Psoas muscle (tissue), 8 donors: ENCODE measurements around the gene CCDC69. TPM values are rescaled to one million over a fixed set of nuclear protein-coding genes. Genes with fewer than 3 reads are reported as not detected.
A peak's percentile ranks its signal among the peaks of the same experiment; 100 is the strongest.

Source experiments
- ATAC-seq, 4 donors: fragments of 200-7000 bp; cut with Tn5 transposase; one replicate each; pipeline ENCODE4 v1.9.1; 2020; ENCODE audit warnings: moderate library complexity in 3 of 4, mild to moderate bottlenecking in 2 of 4
- DNase-seq, 2 donors: peaks; one replicate each; pipeline ENCODE4 v3.0.0-alpha.2; 2020
- H3K27ac ChIP-seq: fragments of 200-600 bp; one replicate; pipeline ENCODE4 v1.8.0; 2022
- H3K27me3 ChIP-seq, 3 donors: fragments of 200-600 bp in 1 of 3; one replicate each; pipeline versions ENCODE4 v1.6.1 to v1.8.0; 2013 to 2022; ENCODE audit warnings: low read length in 2 of 3, mild to moderate bottlenecking in 2 of 3, moderate library complexity in 1 of 3; ENCODE audit not compliant: insufficient read depth in 3 of 3
- H3K36me3 ChIP-seq, 2 donors: fragments of 200-600 bp in 1 of 2; one replicate each; pipeline versions ENCODE4 v1.6.1 to v1.8.0; 2013 to 2022; ENCODE audit warnings: low read depth in 1 of 2, mild to moderate bottlenecking in 1 of 2, moderate library complexity in 1 of 2; ENCODE audit not compliant: insufficient read depth in 1 of 2
- H3K4me1 ChIP-seq: fragments of 200-600 bp; one replicate; pipeline ENCODE4 v1.8.0; 2022
- H3K4me3 ChIP-seq: fragments of 200-600 bp; one replicate; pipeline ENCODE4 v1.8.0; 2022; ENCODE audit warnings: mild to moderate bottlenecking
- H3K9me3 ChIP-seq: fragments of 200-600 bp; one replicate; pipeline ENCODE4 v1.8.0; 2022
- WGBS, 3 donors: extraction: QIAGEN DNeasy Blood & Tissue Kit; methylation state at CpG; one replicate each; pipeline versions ENCODE4 v1.1.6 to v1.1.7; 2013; 5-methylcytosine and 5-hydroxymethylcytosine counted together
- intact Hi-C, 2 donors: fragments of 100-400 bp; cut with DNase I; formaldehyde crosslinking; loops; one replicate each; pipeline versions ENCODE4 v1.11.0 to v1.14.2; 2022
- polyA plus RNA-seq, 3 donors: library from polyadenylated mRNA; stranded (reverse); fragments of 200-250 nt; gene quantifications; one replicate each; pipeline ENCODE4 v1.2.3, GENCODE V29; 2013
- total RNA-seq, 4 donors: library from RNA; stranded (reverse); fragmentation: NEBNext Ultra II Directional in 2 of 4; extraction: Animal tissue kit (Norgen Biotek cat#: 25700) in 2 of 4; gene quantifications; one replicate each; pipeline versions ENCODE4 v1.2.1 to v1.2.4, GENCODE V29; 2021 to 2023
- TF ChIP-seq, protein P1 (sequence below): fragments of 200-600 bp; IDR thresholded peaks from one replicate; pipeline ENCODE4 v1.8.0; 2022; ENCODE audit warnings: antibody characterized with exemption
- donor health status: healthy with polysubstance abuse.
- donor health status: DM: no; HTN: no; CAD: no; lungs with moderate emphysema.
- donor health status: Bipolar disorder and iron deficiency.
- donor health status: healthy.
- donor health status: DM: yes; HTN: yes; CAD: no.
- donor health status: DM: no; HTN: no; CAD: no.
- donor health status: DM: no; HTN: no; CAD: no.
- donor health status: DM: yes; HTN: yes; CAD: no.

Gene CCDC69
- total and polyA plus RNA-seq, 7 donors: 27.0 to 180 (median 65.9) TPM

DNA sequence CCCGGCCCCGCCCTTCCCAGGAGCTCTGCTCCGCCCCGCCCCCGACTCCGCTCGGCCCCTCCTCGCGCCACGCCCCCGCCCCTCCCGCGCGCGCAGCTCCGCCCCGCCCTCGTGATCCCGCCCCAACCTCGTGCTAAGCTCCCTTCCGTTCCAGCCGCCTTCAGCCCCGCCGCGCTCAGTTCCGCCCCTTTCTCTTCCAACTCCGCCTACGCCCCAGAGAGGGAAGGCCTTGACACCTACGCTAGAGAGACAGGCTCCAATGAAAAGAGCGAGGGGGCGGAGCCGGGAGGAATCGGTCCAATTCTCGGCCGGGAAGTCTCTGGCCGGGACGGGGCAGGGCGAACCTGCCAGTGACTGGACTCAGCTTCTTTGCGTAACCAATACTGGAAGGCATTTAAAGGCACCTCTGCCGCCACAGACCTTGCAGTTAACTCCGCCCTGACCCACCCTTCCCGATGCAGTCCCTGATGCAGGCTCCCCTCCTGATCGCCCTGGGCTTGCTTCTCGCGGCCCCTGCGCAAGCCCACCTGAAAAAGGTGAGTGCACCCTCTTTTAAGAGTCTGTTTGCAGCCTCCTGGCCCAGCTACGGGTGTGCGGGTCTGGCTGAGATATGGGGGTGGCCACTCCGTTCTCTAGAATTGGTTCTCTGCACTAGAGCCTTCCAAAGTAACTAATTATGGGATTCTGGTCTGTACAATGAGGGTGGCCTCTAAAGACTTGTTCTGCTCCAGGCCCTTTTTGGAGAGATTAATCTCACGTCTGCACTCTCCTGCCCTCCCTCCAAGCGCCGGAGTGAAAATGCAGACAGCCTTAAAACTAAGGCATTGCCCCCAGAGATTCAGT, 29.1 kb upstream of the CCDC69 start, which contains the start of gene GM2A:
Gene GM2A, plus strand, starts transcription at position 424 of the 843 bp plus-strand sequence. Its CDS starts 32 bp downstream, at position 456.
- Histone ChIP-seq H3K4me1 (peaks cover 25% of the 10 kb centered on the region), H3K36me3 (no peaks in the 10 kb centered on the region), H3K27ac (peak within 1 kb of the TSS; percentile 81), H3K9me3 (no peaks in the 10 kb centered on the region), H3K27me3 (no peaks in the 10 kb centered on the region), H3K4me3 (peak within 1 kb of the TSS; percentile 91)
- intact Hi-C loops: no loop called here
- TF ChIP-seq, protein P1, sequence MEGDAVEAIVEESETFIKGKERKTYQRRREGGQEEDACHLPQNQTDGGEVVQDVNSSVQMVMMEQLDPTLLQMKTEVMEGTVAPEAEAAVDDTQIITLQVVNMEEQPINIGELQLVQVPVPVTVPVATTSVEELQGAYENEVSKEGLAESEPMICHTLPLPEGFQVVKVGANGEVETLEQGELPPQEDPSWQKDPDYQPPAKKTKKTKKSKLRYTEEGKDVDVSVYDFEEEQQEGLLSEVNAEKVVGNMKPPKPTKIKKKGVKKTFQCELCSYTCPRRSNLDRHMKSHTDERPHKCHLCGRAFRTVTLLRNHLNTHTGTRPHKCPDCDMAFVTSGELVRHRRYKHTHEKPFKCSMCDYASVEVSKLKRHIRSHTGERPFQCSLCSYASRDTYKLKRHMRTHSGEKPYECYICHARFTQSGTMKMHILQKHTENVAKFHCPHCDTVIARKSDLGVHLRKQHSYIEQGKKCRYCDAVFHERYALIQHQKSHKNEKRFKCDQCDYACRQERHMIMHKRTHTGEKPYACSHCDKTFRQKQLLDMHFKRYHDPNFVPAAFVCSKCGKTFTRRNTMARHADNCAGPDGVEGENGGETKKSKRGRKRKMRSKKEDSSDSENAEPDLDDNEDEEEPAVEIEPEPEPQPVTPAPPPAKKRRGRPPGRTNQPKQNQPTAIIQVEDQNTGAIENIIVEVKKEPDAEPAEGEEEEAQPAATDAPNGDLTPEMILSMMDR: no peak
- peak; percentile 95 to 98 (median 96) for ATAC-seq
- DNase-seq: peak; percentile 99 to 100
- WGBS, 3 donors: 0 to 1% (median 1%) methylated on average over 46 to 52 of the region's 52 CpGs

DNA sequence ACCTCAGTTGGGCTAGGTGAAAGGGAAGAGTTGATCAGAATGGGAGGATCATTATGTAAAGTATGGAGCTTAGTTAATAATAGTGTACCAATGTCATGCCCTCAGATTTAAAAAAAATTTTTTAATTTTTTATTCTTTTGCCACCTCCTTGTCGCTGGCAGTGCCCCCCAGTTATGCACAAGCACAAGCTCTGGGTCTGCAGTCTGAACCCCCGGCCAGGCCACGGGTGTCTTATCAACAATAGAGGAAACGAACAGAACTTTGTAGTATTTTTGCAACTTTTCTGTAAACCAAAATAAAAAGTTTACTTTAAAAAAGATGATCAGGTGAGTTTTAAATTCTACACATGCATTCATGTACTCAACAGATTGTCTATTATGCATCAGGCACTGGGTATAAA, 27.7 kb upstream of the CCDC69 start:
- Histone ChIP-seq H3K4me3 (no peak overlapping the region), H3K9me3 (no peaks in the 10 kb centered on the region), H3K4me1 (peaks cover 19% of the 10 kb centered on the region), H3K36me3 (no peaks in the 10 kb centered on the region), H3K27ac (peak overlapping the region; percentile 75), H3K27me3 (no peaks in the 10 kb centered on the region)
- intact Hi-C loops: no loop called here
- DNase-seq (no peak), ATAC-seq (no peak)
- TF ChIP-seq, protein P1: no peak
- WGBS, 3 donors: 93 to 95% (median 95%) methylated on average over 4 of the region's 4 CpGs

DNA sequence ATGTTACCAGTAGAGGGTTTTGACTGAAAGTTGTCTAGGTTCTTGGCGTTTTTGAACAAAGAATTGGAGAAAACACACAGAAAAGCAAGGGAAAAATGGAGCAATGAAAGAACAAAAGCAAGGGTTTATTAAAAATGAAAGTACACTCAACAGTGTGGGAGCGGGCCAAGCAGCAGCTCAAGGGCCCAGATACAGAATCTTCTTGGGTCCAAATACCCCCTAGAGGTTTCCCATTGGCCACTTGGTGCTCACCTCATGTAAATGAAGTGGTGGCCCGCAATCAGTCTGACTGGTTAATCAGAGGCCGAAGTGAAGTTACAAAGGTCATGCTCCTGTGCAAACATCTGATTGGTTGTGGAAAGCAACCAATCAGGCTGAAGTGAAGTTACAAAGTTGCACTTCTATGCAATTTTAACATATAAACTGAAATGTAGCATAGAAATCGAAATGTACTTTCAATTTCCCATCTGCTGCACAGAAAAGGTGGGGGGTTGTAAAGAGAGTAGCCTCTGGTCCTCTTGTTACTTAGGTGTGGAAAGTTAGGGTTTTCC, 27.2 kb upstream of the CCDC69 start:
- H3K27ac ChIP-seq: no peak overlapping the region
- intact Hi-C loops: no loop called here

DNA sequence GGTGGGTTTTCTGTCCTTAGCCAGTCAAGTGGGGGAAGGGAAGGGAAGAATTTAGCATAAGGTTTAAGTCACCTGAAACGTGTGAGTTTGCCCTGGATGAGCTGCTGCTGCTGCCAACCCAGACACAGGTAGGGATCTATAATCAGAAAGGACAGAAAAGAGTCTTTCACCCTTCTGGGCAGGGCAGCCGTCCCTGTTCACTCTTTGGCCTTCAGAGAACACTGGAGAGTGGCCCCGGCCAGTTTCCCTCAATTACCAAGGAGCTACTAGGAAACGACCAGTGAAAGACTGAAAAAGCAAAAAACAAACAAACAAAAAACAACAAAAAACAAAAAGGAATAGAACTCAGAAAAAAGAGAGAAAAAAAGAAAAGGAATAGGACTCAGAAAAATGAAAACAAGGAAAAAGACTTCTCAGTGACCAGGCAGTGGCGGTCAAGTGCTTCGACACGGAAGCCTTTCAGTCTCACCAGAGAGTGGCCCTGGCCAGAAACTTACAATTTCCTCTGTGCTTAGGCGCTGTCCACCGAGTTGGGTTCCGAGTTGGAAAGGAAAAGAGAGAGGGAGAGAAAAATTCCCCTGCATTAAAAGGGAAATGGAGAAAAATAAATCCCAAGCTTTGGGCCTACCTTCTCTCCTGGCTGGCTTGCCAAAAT, 26.6 kb upstream of the CCDC69 start:
- H3K4me3 ChIP-seq: no peak overlapping the region
- H3K36me3 ChIP-seq: no peaks in the 10 kb centered on the region
- TF ChIP-seq, protein P1: no peak
- no peaks in the 10 kb centered on the region for H3K9me3 ChIP-seq
- ATAC-seq (no peak), DNase-seq (no peak)
- no peak overlapping the region for H3K27ac ChIP-seq
- peaks cover 19% of the 10 kb centered on the region for H3K4me1 ChIP-seq
- no peaks in the 10 kb centered on the region for H3K27me3 ChIP-seq
- WGBS, 3 donors: 81 to 89% (median 87%) methylated on average over 10 of the region's 10 CpGs
- intact Hi-C loops: no loop called here

More for the DNA sequence above, 27.2 kb upstream of the CCDC69 start:
- Histone ChIP-seq H3K27me3 (no peaks in the 10 kb centered on the region), H3K9me3 (no peaks in the 10 kb centered on the region), H3K4me3 (no peak overlapping the region), H3K4me1 (peaks cover 19% of the 10 kb centered on the region), H3K36me3 (no peaks in the 10 kb centered on the region)
- WGBS, 3 donors: 87 to 93% (median 88%) methylated on average over 5 of the region's 5 CpGs
- ATAC-seq (no peak), DNase-seq (no peak)
- TF ChIP-seq, protein P1: no peak
